NCI-H748 (cell line): ENCODE data around the gene QRICH2.
"Not testable (repeated sequence)": the region's sequence is repeated elsewhere in the genome, so short reads cannot be mapped to it uniquely, and the experiment has no call there.

Experiments
- DNase-seq: peaks from one replicate; lab custom pipeline; 2025; ENCODE audit not compliant: unreplicated experiment; lab: John Stamatoyannopoulos, UW

The QRICH2 gene

GRCh38 chr17:76233588-76234353 is 74.3 kb downstream of the QRICH2 start:
- no peak for DNase-seq

GRCh38 chr17:76232342-76232741 is 75.7 kb downstream of the QRICH2 start:
- DNase-seq: no peak

GRCh38 chr17:76226749-76227148 is 81.3 kb downstream of the QRICH2 start:
- not testable (repeated sequence) for DNase-seq

GRCh38 chr17:76225373-76226086 is 82.5 kb downstream of the QRICH2 start:
- DNase-seq: not testable (repeated sequence)
